HEK293 (cell line): Measurements from ENCODE around the gene KLHDC10.

Experiments
- CTCF ChIP-seq: fragments of 450-650 bp; formaldehyde crosslinking; IDR thresholded peaks from 2 replicates; pipeline ENCODE4 v1.5.1; 2016; ENCODE audit warnings: missing biosample characterization, missing genetic modification characterization
- ZNF248 ChIP-seq: fragments of 450-650 bp; formaldehyde crosslinking; IDR thresholded peaks from 2 replicates; pipeline ENCODE4 v1.5.1; 2017; ENCODE audit warnings: missing biosample characterization, missing genetic modification characterization
- ZNF692 ChIP-seq: fragments of 450-650 bp; formaldehyde crosslinking; IDR thresholded peaks from 2 replicates; pipeline ENCODE4 v1.5.1; 2016; ENCODE audit warnings: missing biosample characterization, missing genetic modification characterization

- TF ChIP-seq CTCF (tag by site-specific recombination) (no peak), ZNF692 (tag by site-specific recombination) (no peak), ZNF248 (tag by site-specific recombination) (no peak)
Observed at GRCh38 chr7:130162196-130162595, 91.9 kb downstream of the KLHDC10 start.
